Osteoblast (primary cell): ENCODE measurements around the gene LINC01488. TPM values are rescaled to one million over a fixed set of nuclear protein-coding genes. Genes with fewer than 3 reads are reported as not detected.

Experiments used
- DNase-seq: peaks from one replicate; pipeline ENCODE4 v3.0.0; 2011; ENCODE audit warnings: low spot score, mixed read lengths; ENCODE audit not compliant: insufficient read length; ENCODE audit errors: missing footprints
- H2AFZ ChIP-seq: 2 replicates; pipeline ENCODE4 v1.6.0; 2011; ENCODE audit warnings: mild to moderate bottlenecking, low read length
- H3K27ac ChIP-seq: 2 replicates; pipeline ENCODE4 v1.5.1; 2011; ENCODE audit warnings: mild to moderate bottlenecking, low read depth, low read length, moderate library complexity
- H3K27me3 ChIP-seq: 2 replicates; pipeline ENCODE4 v1.6.0; 2012; ENCODE audit warnings: mild to moderate bottlenecking, control low read depth, inconsistent platforms, low read length, moderate library complexity; ENCODE audit not compliant: insufficient read depth
- H3K36me3 ChIP-seq: 2 replicates; pipeline ENCODE4 v1.5.1; 2011; ENCODE audit warnings: mild to moderate bottlenecking, low read length, control low read depth, moderate library complexity; ENCODE audit not compliant: insufficient read depth
- H3K4me1 ChIP-seq: 2 replicates; pipeline ENCODE4 v1.5.1; 2011; ENCODE audit warnings: mild to moderate bottlenecking, low read length, control low read depth, moderate library complexity; ENCODE audit not compliant: insufficient read depth
- H3K4me2 ChIP-seq: 2 replicates; pipeline ENCODE4 v1.6.0; 2011; ENCODE audit warnings: mild to moderate bottlenecking, low read length; ENCODE audit not compliant: insufficient read depth
- H3K4me3 ChIP-seq: fragments of 200-600 bp; sonication (generic); 3 replicates; pipeline ENCODE4 v1.5.1; 2012; ENCODE audit warnings: mild to moderate bottlenecking, low read length, inconsistent platforms; ENCODE audit not compliant: insufficient read depth
- H3K79me2 ChIP-seq: 2 replicates; pipeline ENCODE4 v1.6.0; 2012; ENCODE audit warnings: mild to moderate bottlenecking, low read length, control low read depth, inconsistent platforms; ENCODE audit not compliant: insufficient read depth
- H3K9me3 ChIP-seq: 2 replicates; pipeline ENCODE4 v1.5.1; 2011; ENCODE audit warnings: low read depth, low read length, control low read depth
- H4K20me1 ChIP-seq: 2 replicates; pipeline ENCODE4 v1.6.0; 2012; ENCODE audit warnings: mild to moderate bottlenecking, low read length, control low read depth; ENCODE audit not compliant: insufficient read depth
- CTCF ChIP-seq: IDR thresholded peaks from 2 replicates; pipeline ENCODE4 v1.5.1; 2011; ENCODE audit warnings: mild to moderate bottlenecking, low read depth, low read length, moderate library complexity; ENCODE audit errors: extremely low read depth
- total RNA-seq: library from RNA; depleted of rRNA; stranded (reverse); fragments of >200 nt; gene quantifications from 2 replicates; pipeline ENCODE4 v1.2.3, GENCODE V29; 2012

Gene LINC01488
- total RNA-seq, 1 donor, result not detected

GRCh38 chr11:69513663-69514224, 32.3 kb downstream of the LINC01488 start:
- H3K27me3 ChIP-seq, result no peaks in the 10 kb centered on the region
- TF ChIP-seq CTCF, result no peak
- no peaks in the 10 kb centered on the region for H4K20me1 ChIP-seq
- H3K36me3 ChIP-seq, result no peaks in the 10 kb centered on the region
- H3K4me2 ChIP-seq, result no peak overlapping the region
- H2AFZ ChIP-seq, result no peak overlapping the region
- peak; percentile 26 for DNase-seq
- H3K27ac ChIP-seq, result no peak overlapping the region
- peaks cover 38% of the 10 kb centered on the region for H3K4me1 ChIP-seq
- no peaks in the 10 kb centered on the region for H3K9me3 ChIP-seq
- H3K79me2 ChIP-seq, result no peaks in the 10 kb centered on the region
- no peak overlapping the region for H3K4me3 ChIP-seq

DNA sequence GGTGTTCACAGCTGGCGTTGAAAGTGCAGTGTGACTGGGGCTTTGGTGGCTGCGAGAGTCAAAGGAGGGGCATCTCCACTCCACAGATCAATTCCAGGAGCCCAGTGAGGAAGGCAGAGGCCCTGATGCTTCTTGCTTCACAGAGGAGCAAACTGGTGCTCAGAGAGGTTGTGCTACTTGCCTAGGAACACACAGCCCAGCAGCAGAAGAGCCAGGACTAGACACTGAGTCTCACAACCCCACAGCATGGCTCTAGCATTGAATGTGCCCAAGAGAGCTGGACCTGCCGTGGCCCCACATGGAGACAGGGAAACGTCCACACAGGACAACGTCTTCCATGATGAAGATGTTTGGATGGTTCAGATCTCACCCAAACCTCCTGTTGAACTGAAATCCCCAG, 33.3 kb downstream of the LINC01488 start:
- Histone ChIP-seq H2AFZ (no peak overlapping the region), H3K4me2 (no peak overlapping the region), H3K36me3 (no peaks in the 10 kb centered on the region), H3K9me3 (no peaks in the 10 kb centered on the region), H3K79me2 (peaks cover 8% of the 10 kb centered on the region), H3K27ac (no peak overlapping the region), H4K20me1 (no peaks in the 10 kb centered on the region), H3K4me3 (no peak overlapping the region), H3K27me3 (no peaks in the 10 kb centered on the region), H3K4me1 (peaks cover 46% of the 10 kb centered on the region)
- DNase-seq, result no peak
- no peak for TF ChIP-seq CTCF

- Histone ChIP-seq H3K27me3 (no peaks in the 10 kb centered on the region), H4K20me1 (no peaks in the 10 kb centered on the region), H2AFZ (no peak overlapping the region), H3K4me2 (no peak overlapping the region), H3K36me3 (no peaks in the 10 kb centered on the region), H3K9me3 (no peaks in the 10 kb centered on the region), H3K79me2 (peaks cover 8% of the 10 kb centered on the region), H3K4me1 (peaks cover 42% of the 10 kb centered on the region), H3K27ac (no peak overlapping the region), H3K4me3 (no peak overlapping the region)
- TF ChIP-seq CTCF, result no peak
- peak; percentile 13 for DNase-seq
These were observed 34.1 kb downstream of the LINC01488 start for GRCh38 chr11:69515271-69516245.

- H3K36me3 ChIP-seq, result no peaks in the 10 kb centered on the region
- H3K27me3 ChIP-seq, result no peaks in the 10 kb centered on the region
- no peak for TF ChIP-seq CTCF
- peak overlapping the region; percentile 88 for H3K27ac ChIP-seq
- peak; percentile 68 for DNase-seq
- H3K79me2 ChIP-seq, result peaks cover 13% of the 10 kb centered on the region
- H4K20me1 ChIP-seq, result no peaks in the 10 kb centered on the region
- no peak overlapping the region for H3K4me3 ChIP-seq
- H3K9me3 ChIP-seq, result no peaks in the 10 kb centered on the region
- H3K4me2 ChIP-seq, result no peak overlapping the region
- H3K4me1 ChIP-seq, result peaks cover 32% of the 10 kb centered on the region
- no peak overlapping the region for H2AFZ ChIP-seq
These were observed 35.1 kb downstream of the LINC01488 start for GRCh38 chr11:69516526-69516925.
